T-helper 22 cell (primary cell): Measurements from ENCODE around the gene CGREF1.
"Not testable (repeated sequence)": the region's sequence is repeated elsewhere in the genome, so short reads cannot be mapped to it uniquely, and the experiment has no call there.

Experiments
- DNase-seq: peaks from one replicate; pipeline ENCODE4 v3.0.0-alpha.2; 2020; ENCODE audit warnings: low read depth

The CGREF1 gene

DNA sequence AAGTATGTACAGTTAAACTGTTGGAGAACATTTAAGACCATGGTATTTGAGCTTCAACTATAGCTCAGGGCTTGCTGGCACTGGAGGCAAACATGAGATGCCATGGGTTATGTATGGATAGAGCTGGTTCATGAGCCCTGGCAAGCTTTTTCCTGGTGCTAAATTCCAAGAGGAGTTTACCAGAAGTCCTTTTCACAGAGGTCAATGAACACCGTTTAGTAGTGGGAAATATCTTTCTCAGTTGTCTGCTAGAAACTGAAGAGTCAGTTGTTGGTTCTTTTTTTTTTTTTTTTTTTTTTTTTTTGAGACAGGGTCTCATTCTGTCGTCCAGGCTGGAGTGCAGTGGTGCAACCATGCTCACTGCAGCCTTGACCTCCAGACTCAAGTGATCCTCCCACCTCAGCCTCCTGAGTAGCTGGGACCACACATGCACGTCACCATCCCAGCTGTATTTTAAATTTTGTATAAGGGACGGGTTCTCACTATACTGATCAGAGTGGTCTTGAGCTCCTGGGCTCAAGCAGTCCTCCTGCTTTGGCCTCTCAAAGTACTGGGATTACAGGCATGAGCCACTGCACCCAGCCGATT, 31.0 kb downstream of the CGREF1 start:
- no peak for DNase-seq

DNA sequence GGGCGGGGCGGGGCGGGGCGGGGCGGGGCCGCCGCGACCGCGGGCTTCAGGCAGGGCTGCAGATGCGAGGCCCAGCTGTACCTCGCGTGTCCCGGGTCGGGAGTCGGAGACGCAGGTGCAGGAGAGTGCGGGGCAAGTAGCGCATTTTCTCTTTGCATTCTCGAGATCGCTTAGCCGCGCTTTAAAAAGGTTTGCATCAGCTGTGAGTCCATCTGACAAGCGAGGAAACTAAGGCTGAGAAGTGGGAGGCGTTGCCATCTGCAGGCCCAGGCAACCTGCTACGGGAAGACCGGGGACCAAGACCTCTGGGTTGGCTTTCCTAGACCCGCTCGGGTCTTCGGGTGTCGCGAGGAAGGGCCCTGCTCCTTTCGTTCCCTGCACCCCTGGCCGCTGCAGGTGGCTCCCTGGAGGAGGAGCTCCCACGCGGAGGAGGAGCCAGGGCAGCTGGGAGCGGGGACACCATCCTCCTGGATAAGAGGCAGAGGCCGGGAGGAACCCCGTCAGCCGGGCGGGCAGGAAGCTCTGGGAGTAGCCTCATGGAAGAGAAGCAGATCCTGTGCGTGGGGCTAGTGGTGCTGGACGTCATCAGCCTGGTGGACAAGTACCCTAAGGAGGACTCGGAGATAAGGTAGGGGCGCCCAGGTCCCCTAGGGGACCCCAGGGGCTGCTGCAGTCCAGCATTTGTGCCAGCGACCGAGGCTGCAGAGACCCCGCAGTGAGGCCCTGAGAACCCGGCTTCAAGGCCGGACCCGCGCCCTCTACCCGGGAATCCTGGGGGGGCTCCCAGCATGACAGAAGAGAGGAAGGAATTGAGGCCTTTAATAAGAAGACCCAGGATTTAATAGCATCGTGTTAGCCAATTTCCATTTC, 32.0 kb downstream of the CGREF1 start, which contains the start of gene KHK:
Gene KHK, plus strand, starts transcription at position 49 of the 870 bp plus-strand sequence. Its CDS starts 488 bp downstream, at position 537.
- DNase-seq = no peak

DNA sequence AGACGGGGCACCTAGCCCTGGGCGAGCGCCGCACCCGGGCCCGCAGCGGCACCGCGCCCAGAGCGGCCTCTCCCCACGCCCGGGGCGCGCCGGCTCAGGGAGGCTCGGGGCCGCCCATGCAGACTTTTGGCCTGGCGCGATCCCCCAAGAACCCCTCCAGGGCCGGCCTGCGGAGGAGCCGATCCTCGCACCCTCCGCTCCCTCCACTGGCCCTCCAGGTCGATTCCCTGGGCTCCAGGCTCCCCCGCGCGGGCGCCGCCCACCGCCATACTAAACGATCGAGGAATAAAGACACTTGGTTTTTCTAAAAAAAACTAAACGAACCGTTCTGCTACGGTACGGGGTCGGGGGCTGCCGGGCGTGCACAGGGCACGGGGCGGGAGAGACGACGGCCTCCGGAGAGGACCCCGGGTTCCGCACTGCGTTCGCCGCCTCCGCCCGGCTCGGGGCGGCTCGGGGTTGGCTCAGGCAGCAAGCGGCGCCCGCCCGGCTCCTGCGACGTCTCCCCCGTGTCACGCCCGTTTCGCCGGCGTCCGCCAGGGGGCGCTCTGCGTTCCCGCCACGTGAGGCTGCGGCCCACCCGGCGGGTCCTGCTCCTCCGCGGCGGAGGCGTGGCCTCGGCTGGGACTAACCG, 32.7 kb downstream of the CGREF1 start:
- peak; percentile 91 for DNase-seq

DNA sequence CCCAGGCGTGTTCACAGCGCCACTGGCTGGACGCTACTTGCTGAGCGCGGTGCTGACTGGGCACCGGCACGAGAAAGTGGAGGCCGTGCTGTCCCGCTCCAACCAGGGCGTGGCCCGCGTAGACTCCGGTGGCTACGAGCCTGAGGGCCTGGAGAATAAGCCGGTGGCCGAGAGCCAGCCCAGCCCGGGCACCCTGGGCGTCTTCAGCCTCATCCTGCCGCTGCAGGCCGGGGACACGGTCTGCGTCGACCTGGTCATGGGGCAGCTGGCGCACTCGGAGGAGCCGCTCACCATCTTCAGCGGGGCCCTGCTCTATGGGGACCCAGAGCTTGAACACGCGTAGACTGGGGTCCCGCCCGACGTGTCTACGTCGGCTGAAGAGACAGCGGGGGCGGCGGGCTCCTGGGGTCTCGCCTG, 33.2 kb downstream of the CGREF1 start:
- DNase-seq = no peak

GRCh38 chr2:27085062-27085672, 33.8 kb downstream of the CGREF1 start:
- DNase-seq = no peak

- DNase-seq = no peak
Measured at GRCh38 chr2:27084297-27085061, 34.4 kb downstream of the CGREF1 start.

DNA sequence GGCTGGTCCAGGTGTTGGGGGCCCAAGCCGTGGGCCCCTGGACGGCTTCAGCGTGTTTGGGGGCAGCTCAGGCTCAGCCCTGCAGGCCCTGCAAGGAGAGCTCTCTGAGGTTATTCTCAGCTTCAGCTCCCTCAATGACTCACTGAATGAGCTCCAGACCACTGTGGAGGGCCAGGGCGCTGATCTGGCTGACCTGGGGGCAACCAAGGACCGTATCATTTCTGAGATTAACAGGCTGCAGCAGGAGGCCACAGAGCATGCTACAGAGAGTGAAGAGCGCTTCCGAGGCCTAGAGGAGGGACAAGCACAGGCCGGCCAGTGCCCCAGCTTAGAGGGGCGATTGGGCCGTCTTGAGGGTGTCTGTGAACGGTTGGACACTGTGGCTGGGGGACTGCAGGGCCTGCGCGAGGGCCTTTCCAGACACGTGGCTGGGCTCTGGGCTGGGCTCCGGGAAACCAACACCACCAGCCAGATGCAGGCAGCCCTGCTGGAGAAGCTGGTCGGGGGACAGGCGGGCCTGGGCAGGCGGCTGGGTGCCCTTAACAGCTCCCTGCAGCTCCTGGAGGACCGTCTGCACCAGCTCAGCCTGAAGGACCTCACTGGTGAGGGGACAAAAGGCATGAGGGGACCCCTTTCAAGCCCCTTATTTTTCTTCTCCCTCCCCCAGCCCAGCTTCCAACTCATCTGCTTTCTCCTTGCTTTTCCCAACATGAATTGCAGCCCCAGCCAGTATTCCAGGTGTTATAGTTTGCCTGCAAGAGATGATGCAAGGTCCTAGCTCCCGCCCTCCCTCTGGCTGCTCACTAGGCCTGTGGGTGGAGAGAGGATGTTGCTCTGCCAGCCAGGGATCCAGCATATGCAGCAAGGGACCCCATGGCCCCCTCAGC, 35.3 kb downstream of the CGREF1 start:
- no peak for DNase-seq

DNA sequence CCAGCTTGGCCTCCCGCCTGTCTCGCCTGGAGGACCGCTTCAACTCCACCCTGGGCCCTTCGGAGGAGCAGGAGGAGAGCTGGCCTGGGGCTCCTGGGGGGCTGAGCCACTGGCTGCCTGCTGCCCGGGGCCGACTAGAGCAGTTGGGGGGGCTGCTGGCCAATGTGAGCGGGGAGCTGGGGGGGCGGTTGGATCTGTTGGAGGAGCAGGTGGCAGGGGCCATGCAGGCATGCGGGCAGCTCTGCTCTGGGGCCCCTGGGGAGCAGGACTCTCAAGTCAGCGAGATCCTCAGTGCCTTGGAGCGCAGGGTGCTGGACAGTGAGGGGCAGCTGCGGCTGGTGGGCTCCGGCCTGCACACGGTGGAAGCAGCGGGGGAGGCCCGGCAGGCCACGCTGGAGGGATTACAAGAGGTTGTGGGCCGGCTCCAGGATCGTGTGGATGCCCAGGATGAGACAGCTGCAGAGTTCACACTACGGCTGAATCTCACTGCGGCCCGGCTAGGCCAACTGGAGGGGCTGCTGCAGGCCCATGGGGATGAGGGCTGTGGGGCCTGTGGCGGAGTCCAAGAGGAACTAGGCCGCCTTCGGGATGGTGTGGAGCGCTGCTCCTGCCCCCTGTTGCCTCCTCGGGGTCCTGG, 36.0 kb downstream of the CGREF1 start:
- no peak for DNase-seq

DNA sequence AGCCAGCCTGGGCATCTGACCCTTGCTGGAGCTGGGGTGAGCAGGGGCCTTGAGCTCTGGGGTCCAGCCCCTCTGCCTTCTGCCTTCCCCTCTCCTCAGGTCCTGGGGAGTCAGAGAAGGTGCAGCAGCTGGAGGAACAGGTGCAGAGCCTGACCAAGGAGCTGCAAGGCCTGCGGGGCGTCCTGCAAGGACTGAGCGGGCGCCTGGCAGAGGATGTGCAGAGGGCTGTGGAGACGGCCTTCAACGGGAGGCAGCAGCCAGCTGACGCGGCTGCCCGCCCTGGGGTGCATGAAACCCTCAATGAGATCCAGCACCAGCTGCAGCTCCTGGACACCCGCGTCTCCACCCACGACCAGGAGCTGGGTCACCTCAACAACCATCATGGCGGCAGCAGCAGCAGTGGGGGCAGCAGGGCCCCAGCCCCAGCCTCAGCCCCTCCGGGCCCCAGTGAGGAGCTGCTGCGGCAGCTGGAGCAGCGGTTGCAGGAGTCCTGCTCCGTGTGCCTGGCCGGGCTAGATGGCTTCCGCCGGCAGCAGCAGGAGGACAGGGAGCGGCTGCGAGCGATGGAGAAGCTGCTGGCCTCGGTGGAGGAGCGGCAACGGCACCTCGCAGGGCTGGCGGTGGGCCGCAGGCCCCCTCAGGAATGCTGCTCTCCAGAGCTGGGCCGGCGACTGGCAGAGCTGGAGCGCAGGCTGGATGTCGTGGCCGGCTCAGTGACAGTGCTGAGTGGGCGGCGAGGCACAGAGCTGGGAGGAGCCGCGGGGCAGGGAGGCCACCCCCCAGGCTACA, 36.8 kb downstream of the CGREF1 start:
- no peak for DNase-seq

DNA sequence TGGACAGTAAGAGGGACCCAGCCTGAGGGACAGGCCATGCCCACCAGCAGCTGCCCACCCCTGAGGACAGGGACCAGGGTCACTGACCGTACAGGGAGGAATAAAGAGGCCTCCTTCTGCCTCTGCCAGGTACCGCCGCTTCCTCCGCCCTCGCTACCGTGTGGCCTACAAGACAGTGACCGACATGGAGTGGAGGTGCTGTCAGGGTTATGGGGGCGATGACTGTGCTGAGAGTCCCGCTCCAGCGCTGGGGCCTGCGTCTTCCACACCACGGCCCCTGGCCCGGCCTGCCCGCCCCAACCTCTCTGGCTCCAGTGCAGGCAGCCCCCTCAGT, 38.4 kb downstream of the CGREF1 start:
- DNase-seq = no peak

- no peak for DNase-seq
Measured at GRCh38 chr2:27080140-27080469, 38.8 kb downstream of the CGREF1 start.

GRCh38 chr2:27079233-27080139, 39.4 kb downstream of the CGREF1 start:
- DNase-seq = no peak

- no peak for DNase-seq
Measured at GRCh38 chr2:27078267-27079194, 40.4 kb downstream of the CGREF1 start, which contains the start of gene EMILIN1. TSS of gene EMILIN1 (plus strand) at chr2:27078615. CDS start at chr2:27079066, 451 bp downstream.

GRCh38 chr2:27077231-27077630, 41.7 kb downstream of the CGREF1 start:
- DNase-seq = no peak

- DNase-seq = no peak
Measured at GRCh38 chr2:27076323-27076722, 42.6 kb downstream of the CGREF1 start.

DNA sequence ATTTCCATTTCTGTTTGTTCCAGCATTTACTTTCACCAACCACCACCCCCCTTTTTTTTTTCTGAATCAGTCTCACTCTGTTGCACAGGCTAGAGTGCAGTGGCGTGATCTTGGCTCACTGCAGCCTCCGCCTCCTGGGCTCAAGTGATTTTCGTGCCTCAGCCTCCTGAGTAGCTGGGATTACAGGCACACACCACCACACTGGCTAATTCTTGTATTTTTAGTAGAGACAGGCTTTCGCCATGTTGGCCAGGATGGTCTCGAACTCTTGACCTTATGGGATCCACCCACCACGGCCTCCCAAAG, 43.4 kb downstream of the CGREF1 start:
- not testable (repeated sequence) for DNase-seq

GRCh38 chr2:27074738-27075565, 44.0 kb downstream of the CGREF1 start:
- DNase-seq = peak; percentile 36
